Measurements from ENCODE around the gene SRGAP1. TPM values are rescaled to one million over a fixed set of nuclear protein-coding genes. Genes with fewer than 3 reads are reported as not detected.

SRGAP1 gene
- 1 to 10 TPM; 3.4 to 6.7 TPM for total RNA-seq

GRCh38 chr12:63844391-63845341 is at the start of gene SRGAP1:
TSS of gene SRGAP1 (plus strand) at chr12:63844700. CDS start at chr12:63844817, 117 bp downstream.

Small RNA genes lying within 50 kb of the gene (small RNA-seq; reads per million reads assigned to genes)
- gene AC020611.1 (0 reads per million in 2 donors), gene RNU6-1009P (0 reads per million in 2 donors)

Other genes starting within 250 kb of the SRGAP1 start
- gene DPY19L2, start 176.2 kb upstream of the SRGAP1 start, total RNA-seq, result 10 to 100 TPM in 1 of 2 donors, 1 to 10 TPM in 1; 5.7 to 14.5 TPM
- 10 to 100 TPM; 19.3 to 23.0 TPM for gene RXYLT1, start 64.8 kb upstream of the SRGAP1 start, total RNA-seq

Data from melanocyte of skin (primary cell).